ENCODE measurements around the gene QSOX2.

DNA sequence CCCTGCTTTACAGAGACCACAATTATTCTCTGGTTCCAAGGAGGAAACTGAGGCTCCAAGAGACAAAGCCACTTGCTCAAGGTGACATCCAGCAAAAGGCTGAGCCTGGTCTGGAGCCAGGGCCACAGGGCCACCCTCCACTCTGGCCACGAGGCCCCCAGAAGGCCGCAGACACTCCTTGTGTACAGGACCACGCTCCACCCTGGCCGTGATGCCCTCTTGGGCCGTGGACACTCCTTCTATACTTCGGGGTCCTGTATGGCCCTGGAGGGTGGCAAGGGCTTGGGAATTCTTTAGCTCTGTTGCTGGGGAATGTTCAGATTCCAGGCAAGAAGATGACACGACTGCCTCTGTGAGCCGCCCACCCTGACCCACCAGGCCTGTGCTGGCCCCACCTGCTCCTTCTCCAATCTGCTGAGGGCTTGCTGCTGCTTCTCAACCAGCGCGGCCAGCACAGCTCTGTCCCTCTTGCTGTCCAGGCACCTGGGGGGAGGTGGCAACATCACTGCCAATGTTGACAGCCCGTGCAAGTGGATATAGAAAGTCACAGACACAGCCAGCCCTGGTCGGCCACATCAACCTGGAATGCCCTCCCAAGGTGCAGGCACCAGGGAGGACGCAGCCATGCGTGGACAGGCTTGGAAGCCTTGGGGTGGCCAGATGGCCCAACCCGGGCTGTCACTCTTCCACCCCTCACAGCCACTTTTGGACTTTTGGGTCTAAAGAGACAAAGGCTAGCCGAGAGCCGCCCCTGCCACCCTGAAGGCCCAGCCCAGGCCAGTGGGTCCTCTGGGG, 20.1 kb upstream of the QSOX2 start:
- no peak for TF ChIP-seq POLR2AphosphoS5 (IDR thresholded peaks at IDR 0.05; ENCODE audit: low read depth, low read length)
- no peak for TF ChIP-seq POLR2A (IDR thresholded peaks at IDR 0.05; ENCODE audit: low read depth, low read length)
